HEK293 (cell line): ENCODE results near the gene ASTN2.

ENCODE experiments used
- CTCF ChIA-PET: fragments of 350-600 bp; formaldehyde crosslinking; extraction: SDS; loops from one replicate; lab custom pipeline; 2021; ENCODE audit warnings: antibody characterized with exemption; lab: Yijun Ruan, JAX
- POLR2A ChIA-PET: fragments of 300-600 bp; formaldehyde crosslinking; extraction: SDS; loops from one replicate; lab custom pipeline; 2020; ENCODE audit warnings: antibody characterized with exemption, inconsistent platforms; lab: Yijun Ruan, JAX
- H3K27ac ChIP-seq: fragments of 200-500 bp; sonication (Bioruptor generic); 2 replicates; pipeline ENCODE4 v1.5.1; 2014; ENCODE audit warnings: low read depth, low read length, control low read depth, inconsistent platforms; ENCODE audit errors: extremely low read depth
- H3K36me3 ChIP-seq, 2 experiments: fragments of 200-500 bp in 1 of 2; sonication (Bioruptor generic) in 1 of 2; 1 replicate in 1 of 2; 2 replicates in 1 of 2; pipeline ENCODE4 v1.5.1; 2014 to 2017; ENCODE audit warnings: inconsistent platforms in 2 of 2, low read length in 2 of 2; ENCODE audit not compliant: control insufficient read depth in 2 of 2, insufficient read depth in 1 of 2
- H3K4me1 ChIP-seq: fragments of 200-500 bp; sonication (Bioruptor generic); 2 replicates; pipeline ENCODE4 v1.5.1; 2014; ENCODE audit warnings: mild to moderate bottlenecking, low read length, inconsistent platforms; ENCODE audit not compliant: control insufficient read depth, insufficient read depth
- H3K4me3 ChIP-seq: 2 replicates; pipeline ENCODE4 v1.5.1; 2011; ENCODE audit warnings: low read depth, mild to moderate bottlenecking, control low read depth, low read length, moderate library complexity
- H3K9me3 ChIP-seq: fragments of 200-500 bp; sonication (Bioruptor generic); 2 replicates; pipeline ENCODE4 v1.5.1; 2014; ENCODE audit warnings: low read depth, low read length, inconsistent platforms; ENCODE audit not compliant: control insufficient read depth, insufficient read depth
- BCL11A ChIP-seq: fragments of 450-650 bp; formaldehyde crosslinking; IDR thresholded peaks from 2 replicates; pipeline ENCODE4 v1.5.1; 2016; ENCODE audit warnings: low read depth, missing biosample characterization, missing genetic modification characterization
- BCL11B ChIP-seq: fragments of 450-650 bp; formaldehyde crosslinking; IDR thresholded peaks from 2 replicates; pipeline ENCODE4 v1.5.1; 2016; ENCODE audit warnings: low read depth, missing biosample characterization, missing genetic modification characterization
- OVOL3 ChIP-seq: fragments of 450-650 bp; formaldehyde crosslinking; IDR thresholded peaks from 2 replicates; pipeline ENCODE4 v1.5.1; 2016; ENCODE audit warnings: missing biosample characterization, missing genetic modification characterization
- PATZ1 ChIP-seq: fragments of 450-650 bp; formaldehyde crosslinking; IDR thresholded peaks from 2 replicates; pipeline ENCODE4 v1.5.1; 2016; ENCODE audit warnings: missing biosample characterization, missing genetic modification characterization
- SP7 ChIP-seq: fragments of 450-650 bp; formaldehyde crosslinking; IDR thresholded peaks from 2 replicates; pipeline ENCODE4 v1.5.1; 2016; ENCODE audit warnings: missing biosample characterization, missing genetic modification characterization
- TRIM28 ChIP-seq: IDR thresholded peaks from 2 replicates; pipeline ENCODE4 v1.6.1; 2011; ENCODE audit warnings: low read length, control low read depth, borderline replicate concordance
- ZBTB1 ChIP-seq: fragments of 450-650 bp; formaldehyde crosslinking; IDR thresholded peaks from 2 replicates; pipeline ENCODE4 v1.5.1; 2016; ENCODE audit warnings: missing biosample characterization, missing genetic modification characterization
- ZBTB44 ChIP-seq: fragments of 450-650 bp; IDR thresholded peaks from 2 replicates; pipeline ENCODE4 v1.5.1; 2018; ENCODE audit warnings: missing biosample characterization, mild to moderate bottlenecking, missing genetic modification characterization
- ZNF211 ChIP-seq: fragments of 450-650 bp; formaldehyde crosslinking; IDR thresholded peaks from 2 replicates; pipeline ENCODE4 v1.5.1; 2016; ENCODE audit warnings: low read depth, missing biosample characterization, missing genetic modification characterization
- ZNF350 ChIP-seq: fragments of 450-650 bp; formaldehyde crosslinking; IDR thresholded peaks from 2 replicates; pipeline ENCODE4 v1.5.0; 2017; ENCODE audit warnings: missing biosample characterization, mild to moderate bottlenecking, missing genetic modification characterization
- ZNF488 ChIP-seq: fragments of 450-650 bp; formaldehyde crosslinking; IDR thresholded peaks from 2 replicates; pipeline ENCODE4 v1.5.1; 2016; ENCODE audit warnings: missing biosample characterization, missing genetic modification characterization
- ZNF548 ChIP-seq: fragments of 450-650 bp; formaldehyde crosslinking; IDR thresholded peaks from 2 replicates; pipeline ENCODE4 v1.5.1; 2016; ENCODE audit warnings: missing biosample characterization, missing genetic modification characterization
- ZNF561 ChIP-seq: fragments of 450-650 bp; IDR thresholded peaks from 2 replicates; pipeline ENCODE4 v1.5.1; 2018; ENCODE audit warnings: missing biosample characterization, missing genetic modification characterization, borderline replicate concordance
- ZNF629 ChIP-seq: fragments of 450-650 bp; formaldehyde crosslinking; IDR thresholded peaks from 2 replicates; pipeline ENCODE4 v1.5.1; 2017; ENCODE audit warnings: missing biosample characterization, missing genetic modification characterization
- ZNF670 ChIP-seq: fragments of 450-650 bp; formaldehyde crosslinking; IDR thresholded peaks from 2 replicates; pipeline ENCODE4 v1.5.1; 2016; ENCODE audit warnings: missing biosample characterization, missing genetic modification characterization, low read depth
- ZNF704 ChIP-seq: fragments of 450-650 bp; formaldehyde crosslinking; IDR thresholded peaks from 2 replicates; pipeline ENCODE4 v1.5.1; 2016; ENCODE audit warnings: missing biosample characterization, missing genetic modification characterization
- ZNF76 ChIP-seq: fragments of 450-650 bp; formaldehyde crosslinking; IDR thresholded peaks from 2 replicates; pipeline ENCODE4; 2016; ENCODE audit warnings: low read depth, missing biosample characterization, missing genetic modification characterization, borderline replicate concordance

The ASTN2 gene

DNA sequence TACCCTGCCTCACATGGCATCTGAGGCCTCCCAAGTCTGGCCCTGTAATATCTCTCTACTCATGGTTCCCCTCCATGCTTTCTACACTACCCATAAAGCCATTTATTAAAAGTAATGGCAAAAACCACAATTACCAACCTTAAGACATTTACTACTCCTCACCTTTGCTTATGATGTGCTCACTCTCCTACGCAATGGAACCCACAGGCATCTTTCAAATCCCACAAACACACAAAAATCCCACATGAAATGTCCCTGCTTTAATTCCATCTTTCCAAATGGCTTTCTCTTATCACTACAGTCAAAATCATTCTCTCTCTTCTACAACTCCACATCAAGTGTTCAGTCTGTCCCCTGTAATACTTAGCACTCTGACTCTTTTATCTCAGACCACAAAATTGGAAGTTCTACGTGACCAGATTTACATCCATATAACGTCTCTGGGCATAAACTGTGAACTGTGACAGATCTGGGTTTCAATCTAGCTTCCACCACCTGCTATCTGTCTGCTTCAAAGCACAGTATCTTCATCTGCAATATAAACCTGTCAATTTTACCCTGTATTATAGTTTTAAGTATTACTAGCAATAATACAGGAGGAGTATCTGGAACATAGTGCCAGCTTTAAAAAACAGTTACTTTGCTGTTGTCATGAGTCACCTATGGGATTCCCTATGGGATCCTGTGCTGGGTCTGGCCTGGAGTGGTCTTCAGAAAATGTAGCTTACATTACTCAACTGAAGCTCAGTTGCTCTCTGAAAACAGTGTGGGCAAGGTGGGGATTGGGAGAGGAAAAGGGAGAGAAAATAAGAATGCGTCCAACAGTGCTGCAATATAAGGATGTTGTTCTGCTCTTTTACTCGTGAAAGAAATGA is 864.8 kb downstream of the ASTN2 start:
- H3K27ac ChIP-seq = no peak overlapping the region
- TF ChIP-seq PATZ1 = no peak
- no peak for TF ChIP-seq SP7 (tag by site-specific recombination)
- TF ChIP-seq ZNF350 (tag by site-specific recombination) = no peak
- no peak for TF ChIP-seq ZNF629 (tag by site-specific recombination)
- TF ChIP-seq OVOL3 (tag by site-specific recombination) = no peak
- TF ChIP-seq ZNF670 (tag by site-specific recombination) = no peak
- no peak for TF ChIP-seq ZNF548 (tag by site-specific recombination)
- no peak for TF ChIP-seq ZNF211 (tag by site-specific recombination)

GRCh38 chr9:116549061-116549664 is 865.7 kb downstream of the ASTN2 start:
- Histone ChIP-seq H3K27ac (no peak overlapping the region), H3K9me3 (no peaks in the 10 kb centered on the region), H3K4me3 (no peak overlapping the region), H3K4me1 (no peaks in the 10 kb centered on the region), H3K36me3 (no peaks in the 10 kb centered on the region)
- TF ChIP-seq BCL11B (tag by site-specific recombination) = no peak
- no peak for TF ChIP-seq ZBTB44
- TF ChIP-seq TRIM28 = no peak
- no peak for TF ChIP-seq ZNF76 (tag by site-specific recombination)
- no peak for TF ChIP-seq ZNF704 (tag by site-specific recombination)
- no peak for TF ChIP-seq ZBTB1
- TF ChIP-seq ZNF561 = no peak
- no peak for TF ChIP-seq ZNF488
- TF ChIP-seq BCL11A (tag by site-specific recombination) = no peak
- POLR2A ChIA-PET = interaction anchor here (0.7 kb wide), 1 partner anchor 378 kb away, joined by 3 read pairs; no protein-coding TSS in a partner anchor
- CTCF ChIA-PET = no interaction called here

More for the DNA sequence above, 864.8 kb downstream of the ASTN2 start:
- Histone ChIP-seq H3K36me3 (no peaks in the 10 kb centered on the region), H3K4me3 (no peak overlapping the region), H3K9me3 (no peaks in the 10 kb centered on the region), H3K4me1 (no peaks in the 10 kb centered on the region)
- ChIA-PET POLR2A (interaction anchor here (0.7 kb wide), 1 partner anchor 378 kb away, joined by 3 read pairs; no protein-coding TSS in a partner anchor), CTCF (interaction anchor here (0.7 kb wide), 1 partner anchor 956 kb away, joined by 4 read pairs; no protein-coding TSS in a partner anchor)
